Endothelial cell of umbilical vein (primary cell): ENCODE results near the gene ZNF462. TPM values are rescaled to one million over a fixed set of nuclear protein-coding genes. Genes with fewer than 3 reads are reported as not detected.

Experiments used
- BruUV-seq: library from RNA; stranded (reverse); fragments of 400-500 nt; replicated peaks from 2 replicates; lab custom pipeline; 2021; lab: Mats Ljungman, UMichigan
- CTCF ChIA-PET: fragments of 300-600, 350-600 bp; sonication (Branson Sonifier 250); formaldehyde crosslinking; loops from one replicate; lab custom pipeline; 2021; ENCODE audit warnings: antibody characterized with exemption, inconsistent platforms; lab: Charles Lee
- POLR2A ChIA-PET: fragments of 300-600, 350-600 bp; sonication (Branson Sonifier 250); formaldehyde crosslinking; loops from one replicate; lab custom pipeline; 2021; ENCODE audit warnings: antibody characterized with exemption, inconsistent platforms; lab: Charles Lee
- DNase-seq: peaks from one replicate; pipeline ENCODE4 v3.0.0-alpha.2; 2011; ENCODE audit warnings: low read depth, low spot score
- FAIRE-seq: peaks from 2 replicates; lab custom pipeline; 2011; peaks lifted over from hg19 to GRCh38; lab: Jason Lieb, UNC
- H2AFZ ChIP-seq: 2 replicates; pipeline ENCODE4 v1.6.0; 2012; ENCODE audit warnings: low read depth, low read length, control low read depth, inconsistent platforms
- H3K27ac ChIP-seq: 2 replicates; pipeline ENCODE4 v1.5.1; 2011; ENCODE audit warnings: low read depth, mild to moderate bottlenecking, control low read depth, low read length, moderate library complexity; ENCODE audit not compliant: insufficient read depth
- H3K27me3 ChIP-seq, 2 experiments: 2 replicates each; pipeline versions ENCODE4 v1.6.0 to v1.6.1; 2011; ENCODE audit warnings: low read length in 2 of 2, mixed read lengths in 1 of 2; ENCODE audit not compliant: control insufficient read depth in 2 of 2, insufficient read depth in 2 of 2
- H3K36me3 ChIP-seq, 2 experiments: 2 replicates in 1 of 2; 3 replicates in 1 of 2; pipeline ENCODE4 v1.5.1; 2011; ENCODE audit warnings: low read length in 2 of 2, mild to moderate bottlenecking in 1 of 2, moderate library complexity in 1 of 2; ENCODE audit not compliant: control insufficient read depth in 2 of 2, insufficient read depth in 2 of 2; ENCODE audit errors: extremely low read depth in 1 of 2
- H3K4me1 ChIP-seq: 3 replicates; pipeline ENCODE4 v1.5.1; 2011; ENCODE audit warnings: mild to moderate bottlenecking, low read length; ENCODE audit not compliant: control insufficient read depth, insufficient read depth; ENCODE audit errors: extremely low read depth
- H3K4me2 ChIP-seq: 2 replicates; pipeline ENCODE4 v1.6.1; 2011; ENCODE audit warnings: low read length, control low read depth, mixed read lengths; ENCODE audit not compliant: insufficient read depth
- H3K4me3 ChIP-seq, 3 experiments: fragments of 200-600 bp in 1 of 3; sonication (generic), shearing (Covaris generic) in 1 of 3; replicated peaks in 1 of 3; 2 replicates each; pipeline ENCODE4 v1.5.1; 2011 to 2016; ENCODE audit warnings: control low read depth in 3 of 3, low read length in 3 of 3, mild to moderate bottlenecking in 2 of 3, inconsistent platforms in 1 of 3, low read depth in 1 of 3, moderate library complexity in 1 of 3; ENCODE audit not compliant: insufficient read depth in 1 of 3
- H3K79me2 ChIP-seq: 2 replicates; pipeline ENCODE4 v1.6.0; 2012; ENCODE audit warnings: low read length, inconsistent platforms; ENCODE audit not compliant: control insufficient read depth, insufficient read depth
- H3K9ac ChIP-seq: replicated peaks from 2 replicates; pipeline ENCODE3; 2011; ENCODE audit warnings: low read length, control low read depth; ENCODE audit not compliant: insufficient read depth; ENCODE audit errors: extremely low read depth
- H3K9me1 ChIP-seq: replicated peaks from 3 replicates; pipeline ENCODE4 v1.6.0; 2011; ENCODE audit warnings: mild to moderate bottlenecking, low read length; ENCODE audit not compliant: control insufficient read depth, insufficient read depth; ENCODE audit errors: extremely low read depth
- H3K9me3 ChIP-seq: replicated peaks from 2 replicates; pipeline ENCODE4 v1.5.1; 2012; ENCODE audit warnings: low read length, inconsistent platforms; ENCODE audit not compliant: control insufficient read depth, insufficient read depth
- H4K20me1 ChIP-seq: replicated peaks from 2 replicates; pipeline ENCODE3; 2011; ENCODE audit warnings: mild to moderate bottlenecking, low read length; ENCODE audit not compliant: control insufficient read depth, insufficient read depth; ENCODE audit errors: extremely low read depth
- CTCF ChIP-seq, 2 donors: IDR thresholded peaks; 1 replicate in 1 of 2; 2 replicates in 1 of 2; pipeline ENCODE4 v1.5.1; 2011; ENCODE audit warnings: low read length in 2 of 2, mild to moderate bottlenecking in 2 of 2, moderate library complexity in 2 of 2, control low read depth in 1 of 2, inconsistent platforms in 1 of 2, low read depth in 1 of 2; ENCODE audit not compliant: insufficient read depth in 1 of 2; ENCODE audit errors: extremely low read depth in 1 of 2
- EZH2 ChIP-seq: IDR thresholded peaks from 2 replicates; pipeline ENCODE4 v1.6.1; 2012; ENCODE audit warnings: borderline replicate concordance, low read depth, mild to moderate bottlenecking, moderate library complexity, low read length, inconsistent platforms; ENCODE audit not compliant: severe bottlenecking
- FOS ChIP-seq: IDR thresholded peaks from 2 replicates; pipeline ENCODE4 v1.6.1; 2011; ENCODE audit warnings: mild to moderate bottlenecking, low read length, moderate library complexity, borderline replicate concordance; ENCODE audit not compliant: insufficient read depth
- GATA2 ChIP-seq: IDR thresholded peaks from 2 replicates; pipeline ENCODE4 v1.7.0; 2011; ENCODE audit warnings: low read depth, mild to moderate bottlenecking, moderate library complexity, mixed read lengths, low read length; ENCODE audit not compliant: insufficient read length, insufficient read depth
- JUN ChIP-seq: IDR thresholded peaks from 2 replicates; pipeline ENCODE4 v1.6.1; 2011; ENCODE audit warnings: borderline replicate concordance, low read depth; ENCODE audit not compliant: insufficient read length, insufficient read depth
- MAX ChIP-seq: IDR thresholded peaks from 2 replicates; pipeline ENCODE4 v1.6.1; 2011; ENCODE audit not compliant: insufficient read depth, insufficient read length
- MYC ChIP-seq: IDR thresholded peaks from one replicate; pipeline ENCODE4 v1.6.1; 2011; ENCODE audit warnings: mild to moderate bottlenecking, low read depth, low read length
- POLR2A ChIP-seq: IDR thresholded peaks from 2 replicates; pipeline ENCODE4 v1.6.1; 2012; ENCODE audit warnings: low read depth, mild to moderate bottlenecking, control low read depth, low read length
- POLR2AphosphoS5 ChIP-seq: IDR thresholded peaks from 2 replicates; pipeline ENCODE4 v1.6.1; 2012; ENCODE audit warnings: low read depth, mild to moderate bottlenecking, control low read depth, low read length, moderate library complexity; ENCODE audit not compliant: insufficient read depth
- dilution Hi-C: fragments of 300-500 bp; cut with MboI; formaldehyde crosslinking; loops from one replicate; pipeline ENCODE4 v1.15.0; 2019; ENCODE audit warnings: low sequenced_read_pairs; ENCODE audit not compliant: extremely low pct_ligation_motif_present
- intact Hi-C: fragments of 100-400 bp; cut with micrococcal nuclease; formaldehyde crosslinking; loops from one replicate; pipeline ENCODE4 v1.10.0; 2022
- polyA plus RNA-seq, 4 experiments: library from polyadenylated mRNA; depleted of rRNA in 3 of 4; stranded (reverse) in 3 of 4; unstranded in 1 of 4; fragments of >200 nt; gene quantifications; 2 replicates each; pipeline versions ENCODE4 v1.2.1 to v1.2.3, GENCODE V29; 2011 to 2012; ENCODE audit warnings: missing spikeins in 1 of 4
- total RNA-seq: library from RNA; stranded (reverse); gene quantifications from 2 replicates; pipeline ENCODE4 v1.2.3, GENCODE V29; 2021

The ZNF462 gene
- total and polyA plus RNA-seq, 2 donors (not counting 3 experiments of a cell fraction or from before 2014, with no cell fraction given), result 6.2 to 24.7 TPM

GRCh38 chr9:106961623-106962022, 98.7 kb downstream of the ZNF462 start:
- ChIA-PET POLR2A (no interaction called here), CTCF (no interaction called here)
- Histone ChIP-seq H4K20me1 (no peaks in the 10 kb centered on the region), H3K4me3 (no peak overlapping the region), H3K36me3 (no peaks in the 10 kb centered on the region), H3K4me2 (no peak overlapping the region), H3K27me3 (no peaks in the 10 kb centered on the region), H3K27ac (peak overlapping the region; percentile 81), H3K9me3 (no peaks in the 10 kb centered on the region), H3K9me1 (no peaks in the 10 kb centered on the region), H3K9ac (peak overlapping the region; percentile 45), H3K79me2 (no peaks in the 10 kb centered on the region), H2AFZ (no peak overlapping the region), H3K4me1 (peaks cover 21% of the 10 kb centered on the region)
- BruUV-seq, result no TSS peak
- dilution Hi-C loops (no loop called here), intact Hi-C loops (loop anchor here (1.0 to 2.0 kb wide), 6 partner anchors 15 to 323 kb away; partner anchors contain the start of gene ZNF462)
- no peak for TF ChIP-seq EZH2
- no peak for TF ChIP-seq FOS
- TF ChIP-seq JUN, result no peak
- TF ChIP-seq CTCF (IDR thresholded peaks at IDR 0.05; ENCODE audit: extremely low read depth in 1 of 2, insufficient read depth in 1 of 2, low read depth in 1 of 2, low read length in 2 of 2), result no peak
- TF ChIP-seq POLR2AphosphoS5, result no peak
- no peak for TF ChIP-seq GATA2
- no peak for TF ChIP-seq POLR2A
- TF ChIP-seq MYC, result no peak
- no peak for TF ChIP-seq MAX
- no peak for DNase-seq
- FAIRE-seq, result no peak
